Measurements from ENCODE around the gene NEGR1.

GRCh38 chr1:71948561-71948960, 333.8 kb downstream of the NEGR1 start:
- no peak for TF ChIP-seq POLR2AphosphoS5 (IDR thresholded peaks at IDR 0.05; ENCODE audit: low read depth)
- no peak for TF ChIP-seq EZH2phosphoT487 (IDR thresholded peaks at IDR 0.05; ENCODE audit: unreplicated experiment)
- peak in 1 of 2 experiments; percentile 8; a peak in 1 of 4 replicates for TF ChIP-seq CTCF (conservative IDR thresholded peaks at IDR 0.05; ENCODE audit: low read depth in 2 of 2)
- TF ChIP-seq JUNB (IDR thresholded peaks at IDR 0.05; ENCODE audit: unreplicated experiment): no peak
- TF ChIP-seq EZH2 (IDR thresholded peaks at IDR 0.05; ENCODE audit: low read depth, unreplicated experiment): no peak
- TF ChIP-seq ETS1 (IDR thresholded peaks at IDR 0.05): no peak
- no peak for TF ChIP-seq CREB1 (CRISPR knock-in tag; IDR thresholded peaks at IDR 0.05; ENCODE audit: low read depth)
- TF ChIP-seq REST (IDR thresholded peaks at IDR 0.05; ENCODE audit: unreplicated experiment): no peak
- no peak for TF ChIP-seq NANOG (IDR thresholded peaks at IDR 0.05; ENCODE audit: borderline replicate concordance)
- TF ChIP-seq ZNF462 (CRISPR knock-in tag; IDR thresholded peaks at IDR 0.05): no peak
- TF ChIP-seq ZNF331 (CRISPR knock-in tag; IDR thresholded peaks at IDR 0.05; ENCODE audit: low read depth): no peak

Measured in GM23338 (cell line).